Effector memory CD8-positive, alpha-beta T cell (primary cell): Measurements from ENCODE around the gene DIP2C.

Experiments
- ATAC-seq: fragments of 150-1000 bp; cut with Tn5 transposase; replicated peaks from 2 replicates; pipeline ENCODE4 v1.10.0; 2021; ENCODE audit warnings: mild to moderate bottlenecking, moderate library complexity
- DNase-seq, 3 experiments: peaks; one replicate each; pipeline ENCODE4 v3.0.0; 2021
- H3K27ac Mint-ChIP-seq, 2 donors: one replicate each; pipeline ENCODE4 v1.8.0; 2022; ENCODE audit warnings: mild to moderate bottlenecking in 2 of 2, mixed read lengths in 2 of 2, moderate library complexity in 2 of 2
- H3K27me3 Mint-ChIP-seq, 2 donors: one replicate each; pipeline ENCODE4 v1.8.0; 2022; ENCODE audit warnings: mixed read lengths in 2 of 2
- H3K36me3 Mint-ChIP-seq: one replicate; pipeline ENCODE4 v1.8.0; 2022; ENCODE audit warnings: mild to moderate bottlenecking, moderate library complexity, mixed read lengths; ENCODE audit not compliant: insufficient read depth
- H3K4me1 Mint-ChIP-seq, 2 donors: one replicate each; pipeline ENCODE4 v1.8.0; 2022; ENCODE audit warnings: low read depth in 2 of 2, mixed read lengths in 2 of 2
- H3K4me3 Mint-ChIP-seq, 2 donors: one replicate each; pipeline ENCODE4 v1.8.0; 2022; ENCODE audit warnings: mild to moderate bottlenecking in 2 of 2, mixed read lengths in 2 of 2, moderate library complexity in 2 of 2
- H3K9me3 Mint-ChIP-seq, 2 donors: one replicate each; pipeline ENCODE4 v1.8.0; 2022; ENCODE audit warnings: mixed read lengths in 2 of 2

Gene DIP2C

GRCh38 chr10:226018-226417 lies 463.4 kb downstream of the DIP2C start:
- Mint-ChIP-seq H3K4me3 (no peak overlapping the region), H3K9me3 (no peaks in the 10 kb centered on the region), H3K36me3 (no peaks in the 10 kb centered on the region), H3K27ac (peak overlapping the region in 1 of 2 donors; percentile 75), H3K4me1 (peaks cover 8 to 19% of the 10 kb centered on the region in 2 donors), H3K27me3 (no peaks in the 10 kb centered on the region)
- ATAC-seq (no peak), DNase-seq (no peak)

DNA sequence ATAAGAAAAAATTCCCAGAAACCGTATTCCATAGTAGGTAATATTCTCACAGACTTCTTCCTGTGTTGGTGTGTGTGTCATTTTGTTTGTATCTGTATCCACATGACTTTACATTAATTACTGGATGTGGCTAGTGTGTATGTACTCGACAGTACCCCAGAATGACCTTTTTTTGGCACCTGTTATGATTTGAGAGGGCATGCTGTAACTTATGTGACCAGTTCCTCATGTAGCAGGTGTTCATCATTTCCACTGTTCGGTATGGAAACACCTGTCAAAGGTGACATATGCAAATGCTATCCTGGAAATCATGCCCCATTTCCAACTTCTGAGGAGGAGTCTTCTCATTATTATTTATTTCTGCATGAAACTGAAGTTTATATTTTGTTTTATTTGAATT lies 464.9 kb downstream of the DIP2C start:
- ATAC-seq (no peak), DNase-seq (no peak)
- Mint-ChIP-seq H3K27ac (no peak overlapping the region), H3K9me3 (no peaks in the 10 kb centered on the region), H3K4me3 (no peak overlapping the region), H3K4me1 (peaks cover 9 to 29% of the 10 kb centered on the region in 2 donors), H3K27me3 (no peaks in the 10 kb centered on the region), H3K36me3 (no peaks in the 10 kb centered on the region)
